Smooth muscle cell (in vitro differentiated cells): ENCODE results near the gene ADARB1. TPM values are rescaled to one million over a fixed set of nuclear protein-coding genes. Genes with fewer than 3 reads are reported as not detected.

Experiments
- DNase-seq: peaks from one replicate; lab custom pipeline; 2025; ENCODE audit not compliant: unreplicated experiment; lab: John Stamatoyannopoulos, UW
- H2AFZ ChIP-seq: fragments of 200-600 bp; sonication (generic); 2 replicates; pipeline ENCODE4 v1.6.0; 2016; ENCODE audit warnings: antibody characterized with exemption, low read depth, mild to moderate bottlenecking
- H3F3A ChIP-seq: fragments of 200-600 bp; sonication (generic); 2 replicates; pipeline ENCODE4 v1.6.0; 2017; ENCODE audit warnings: antibody characterized with exemption, low read depth
- H3K27ac ChIP-seq: fragments of 200-600 bp; sonication (generic); 2 replicates; pipeline ENCODE4 v1.5.1; 2016; ENCODE audit warnings: low read depth, mild to moderate bottlenecking
- H3K27me3 ChIP-seq: fragments of 200-600 bp; sonication (generic); 2 replicates; pipeline ENCODE4 v1.6.1; 2016; ENCODE audit warnings: low read depth, mild to moderate bottlenecking
- H3K36me3 ChIP-seq: fragments of 200-600 bp; sonication (generic); 2 replicates; pipeline ENCODE4 v1.5.1; 2016; ENCODE audit warnings: low read depth
- H3K4me1 ChIP-seq: fragments of 200-600 bp; sonication (generic); 2 replicates; pipeline ENCODE4 v1.5.1; 2016; ENCODE audit warnings: low read depth
- H3K4me2 ChIP-seq: fragments of 200-600 bp; sonication (generic); 2 replicates; pipeline ENCODE4 v1.6.0; 2016; ENCODE audit warnings: mild to moderate bottlenecking
- H3K4me3 ChIP-seq: fragments of 200-600 bp; sonication (generic); 2 replicates; pipeline ENCODE4 v1.5.1; 2016; ENCODE audit warnings: mild to moderate bottlenecking
- H3K79me2 ChIP-seq: fragments of 200-600 bp; sonication (generic); 2 replicates; pipeline ENCODE4 v1.6.0; 2016; ENCODE audit warnings: low read depth, mild to moderate bottlenecking
- H3K9ac ChIP-seq: fragments of 200-600 bp; sonication (generic); 2 replicates; pipeline ENCODE4 v1.6.0; 2016; ENCODE audit warnings: low read depth
- H3K9me3 ChIP-seq: fragments of 200-600 bp; sonication (generic); replicated peaks from 2 replicates; pipeline ENCODE4 v1.5.1; 2016; ENCODE audit warnings: low read depth
- H4K20me1 ChIP-seq: fragments of 200-600 bp; sonication (generic); 2 replicates; pipeline ENCODE4 v1.6.0; 2016; ENCODE audit warnings: low read depth
- WGBS: methylation state at CpG from one replicate; pipeline ENCODE4 v1.1.7; 2016; ENCODE audit warnings: low lambda C conversion rate; 5-methylcytosine and 5-hydroxymethylcytosine counted together
- polyA plus RNA-seq: library from polyadenylated mRNA; unstranded; fragments of >200 nt; fragmentation: Nextera tagmentation; extraction: Ambion mirVana; gene quantifications from 2 replicates; pipeline ENCODE4 v1.2.1, GENCODE V29; 2016
- total RNA-seq: library from RNA; depleted of rRNA; stranded (reverse); fragments of >200 nt; gene quantifications from 2 replicates; pipeline ENCODE4 v1.2.3, GENCODE V29; 2014
- TF ChIP-seq, protein P1 (sequence below): fragments of 200-600 bp; sonication (generic); IDR thresholded peaks from 2 replicates; pipeline ENCODE4 v1.5.1; 2017; ENCODE audit warnings: borderline replicate concordance, mild to moderate bottlenecking, antibody characterized with exemption; ENCODE audit not compliant: insufficient read depth, poor library complexity, severe bottlenecking

The ADARB1 gene
- total and polyA plus RNA-seq, 2 experiments from 2014 or later: 25.6 to 28.9 TPM

DNA sequence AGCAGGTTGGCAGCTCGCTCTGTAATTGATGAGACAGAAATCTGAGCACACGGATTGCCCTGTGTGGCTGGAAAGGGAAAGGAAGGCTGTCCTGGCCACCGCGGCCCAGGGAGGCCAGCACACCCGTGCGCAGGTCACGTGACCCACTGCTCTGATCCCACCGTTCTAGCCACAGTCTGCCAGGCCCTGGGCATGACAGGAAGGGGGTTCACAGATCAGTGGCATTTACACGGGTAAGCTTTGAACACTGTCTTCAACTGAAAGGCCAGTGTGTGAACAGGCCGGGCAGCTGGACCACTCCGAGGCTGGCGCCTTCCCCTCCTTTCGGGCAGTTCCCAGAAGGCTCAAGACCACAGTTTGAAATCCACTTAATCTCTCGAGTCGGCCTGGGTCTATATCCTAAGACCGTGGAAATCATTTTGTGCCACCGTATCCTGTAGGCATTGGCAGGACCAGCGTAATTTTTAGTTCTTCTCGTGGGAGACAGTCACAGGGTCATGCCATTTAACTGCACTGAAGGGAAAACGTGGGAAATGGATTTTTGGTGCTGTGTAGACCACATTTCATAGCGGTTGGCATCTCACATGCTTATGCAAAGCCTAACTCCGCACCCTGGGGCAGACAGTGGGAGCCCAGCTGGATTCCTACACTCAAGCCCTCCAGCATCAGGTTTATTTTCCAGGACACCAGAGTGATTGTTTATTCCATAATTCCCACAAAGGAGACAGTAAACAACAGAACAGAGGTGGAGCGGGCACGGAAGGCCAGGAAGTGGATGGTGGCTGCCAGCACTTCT lies 3.1 kb upstream of the ADARB1 start:
- Histone ChIP-seq H3K27ac (no peak overlapping the region), H3K79me2 (peaks cover 14% of the 10 kb centered on the region), H3K9me3 (no peaks in the 10 kb centered on the region), H3F3A (peaks cover 4% of the 10 kb centered on the region), H3K9ac (no peak overlapping the region), H3K36me3 (no peaks in the 10 kb centered on the region), H4K20me1 (peaks cover 10% of the 10 kb centered on the region), H3K4me2 (no peak overlapping the region), H2AFZ (no peak overlapping the region), H3K27me3 (no peaks in the 10 kb centered on the region), H3K4me1 (no peaks in the 10 kb centered on the region), H3K4me3 (no peak overlapping the region)
- TF ChIP-seq, protein P1, sequence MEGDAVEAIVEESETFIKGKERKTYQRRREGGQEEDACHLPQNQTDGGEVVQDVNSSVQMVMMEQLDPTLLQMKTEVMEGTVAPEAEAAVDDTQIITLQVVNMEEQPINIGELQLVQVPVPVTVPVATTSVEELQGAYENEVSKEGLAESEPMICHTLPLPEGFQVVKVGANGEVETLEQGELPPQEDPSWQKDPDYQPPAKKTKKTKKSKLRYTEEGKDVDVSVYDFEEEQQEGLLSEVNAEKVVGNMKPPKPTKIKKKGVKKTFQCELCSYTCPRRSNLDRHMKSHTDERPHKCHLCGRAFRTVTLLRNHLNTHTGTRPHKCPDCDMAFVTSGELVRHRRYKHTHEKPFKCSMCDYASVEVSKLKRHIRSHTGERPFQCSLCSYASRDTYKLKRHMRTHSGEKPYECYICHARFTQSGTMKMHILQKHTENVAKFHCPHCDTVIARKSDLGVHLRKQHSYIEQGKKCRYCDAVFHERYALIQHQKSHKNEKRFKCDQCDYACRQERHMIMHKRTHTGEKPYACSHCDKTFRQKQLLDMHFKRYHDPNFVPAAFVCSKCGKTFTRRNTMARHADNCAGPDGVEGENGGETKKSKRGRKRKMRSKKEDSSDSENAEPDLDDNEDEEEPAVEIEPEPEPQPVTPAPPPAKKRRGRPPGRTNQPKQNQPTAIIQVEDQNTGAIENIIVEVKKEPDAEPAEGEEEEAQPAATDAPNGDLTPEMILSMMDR: no peak
- DNase-seq: no peak
- 89% methylated on average over 24 of the region's 24 CpGs for WGBS

DNA sequence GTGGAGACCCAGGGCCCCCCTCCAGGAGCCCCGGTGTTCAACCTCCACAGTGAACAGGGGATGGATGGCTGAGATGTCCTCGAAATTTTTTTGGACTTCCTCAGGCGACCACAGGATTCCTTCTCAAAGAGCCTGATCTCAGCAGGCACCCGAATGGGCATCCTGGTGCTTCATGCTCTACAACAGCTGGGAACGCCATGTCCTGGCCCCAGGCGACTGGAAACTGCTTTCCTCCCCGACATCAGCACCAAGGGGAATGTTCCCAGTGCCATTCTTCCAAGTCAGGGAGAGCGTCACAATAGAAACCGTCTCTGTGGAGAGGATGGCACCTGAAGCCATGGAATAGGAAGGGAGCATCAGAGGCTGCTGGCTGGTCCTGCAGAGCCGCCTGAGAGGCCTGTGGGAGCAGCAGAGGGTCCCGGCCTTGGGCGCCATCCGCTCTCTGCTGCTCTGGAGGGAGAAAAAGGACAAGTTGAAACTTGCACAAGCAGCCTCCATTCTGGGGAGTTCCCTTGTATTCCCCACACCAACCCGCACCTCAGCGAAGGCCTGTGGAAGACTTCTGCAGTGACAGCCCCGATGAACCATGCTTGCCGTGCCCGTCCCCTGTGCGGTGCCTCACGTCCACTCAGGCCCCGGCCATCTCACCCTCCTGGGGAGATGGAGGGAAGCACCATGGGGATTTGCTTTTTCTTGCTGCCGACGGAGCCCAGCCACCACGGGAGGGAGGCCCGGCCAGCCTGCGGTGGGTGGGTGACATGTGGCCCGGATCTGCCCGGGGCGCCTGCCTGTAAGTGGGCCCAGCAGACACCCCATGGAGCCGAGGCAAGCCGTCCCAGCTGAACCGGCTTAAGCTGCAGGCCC lies 2.3 kb upstream of the ADARB1 start:
- H2AFZ ChIP-seq: no peak overlapping the region
- no peaks in the 10 kb centered on the region for H3K36me3 ChIP-seq
- H4K20me1 ChIP-seq: peaks cover 18% of the 10 kb centered on the region
- peaks cover 23% of the 10 kb centered on the region for H3K79me2 ChIP-seq
- H3F3A ChIP-seq: peaks cover 9% of the 10 kb centered on the region
- TF ChIP-seq, protein P1: no peak
- H3K4me3 ChIP-seq: no peak overlapping the region
- H3K9me3 ChIP-seq: no peaks in the 10 kb centered on the region
- no peak overlapping the region for H3K4me2 ChIP-seq
- no peaks in the 10 kb centered on the region for H3K4me1 ChIP-seq
- WGBS: 93% methylated on average over 30 of the region's 32 CpGs
- no peak overlapping the region for H3K27ac ChIP-seq
- H3K9ac ChIP-seq: no peak overlapping the region
- no peak for DNase-seq
- no peaks in the 10 kb centered on the region for H3K27me3 ChIP-seq

DNA sequence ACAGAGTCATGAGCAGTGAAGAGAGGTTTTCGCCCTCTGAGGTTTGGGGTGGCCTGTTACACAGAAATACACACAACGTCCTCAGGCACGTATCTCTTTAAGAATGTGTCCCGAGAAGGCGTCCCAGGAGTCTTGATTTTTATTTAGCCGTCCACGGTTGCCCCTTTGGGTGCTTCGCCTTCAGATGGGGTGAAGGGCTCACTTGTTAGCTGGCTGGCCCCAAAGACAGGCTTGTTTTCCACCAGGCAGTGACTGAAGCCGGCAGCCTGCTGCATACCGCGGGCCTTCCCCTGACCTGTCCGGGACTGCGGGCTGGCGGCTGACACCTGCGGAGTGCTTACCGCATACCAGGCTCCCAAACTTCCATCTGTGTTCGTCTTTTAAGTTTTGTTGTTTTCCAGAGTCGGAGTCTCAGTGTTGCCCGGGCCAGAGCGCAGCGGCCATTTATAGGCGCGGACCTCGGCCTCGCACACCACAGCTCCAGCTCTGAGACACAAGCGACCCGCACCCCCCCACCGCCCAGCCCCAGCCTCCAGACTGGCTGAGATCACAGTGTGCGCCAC lies 1.6 kb upstream of the ADARB1 start:
- WGBS: 95% methylated on average over 29 of the region's 29 CpGs
- no peaks in the 10 kb centered on the region for H3K27me3 ChIP-seq
- H3K4me1 ChIP-seq: no peaks in the 10 kb centered on the region
- H3K9me3 ChIP-seq: no peaks in the 10 kb centered on the region
- H3F3A ChIP-seq: peaks cover 11% of the 10 kb centered on the region
- TF ChIP-seq, protein P1: no peak
- no peak overlapping the region for H3K9ac ChIP-seq
- peak overlapping the region; percentile 93 for H3K4me2 ChIP-seq
- no peaks in the 10 kb centered on the region for H3K36me3 ChIP-seq
- H4K20me1 ChIP-seq: peaks cover 20% of the 10 kb centered on the region
- DNase-seq: no peak
- H3K4me3 ChIP-seq: no peak overlapping the region
- H2AFZ ChIP-seq: no peak overlapping the region
- peaks cover 30% of the 10 kb centered on the region for H3K79me2 ChIP-seq
- H3K27ac ChIP-seq: no peak overlapping the region
